Upper lobe of right lung (tissue), 1 donor: Measurements from ENCODE around the gene RASGRP1. TPM values are rescaled to one million over a fixed set of nuclear protein-coding genes. Genes with fewer than 3 reads are reported as not detected.
A peak's percentile ranks its signal among the peaks of the same experiment; 100 is the strongest.

Experiments used
- ATAC-seq: fragments of 200-7000 bp; cut with Tn5 transposase; one replicate; pipeline ENCODE4 v1.9.1; 2020; ENCODE audit warnings: mild to moderate bottlenecking, moderate library complexity
- DNase-seq: peaks from one replicate; pipeline ENCODE4 v3.0.0-alpha.2; 2020
- H3K27ac ChIP-seq: fragments of 200-600 bp; one replicate; pipeline ENCODE4 v1.8.0; 2022
- H3K27me3 ChIP-seq: fragments of 200-600 bp; one replicate; pipeline ENCODE4 v1.8.0; 2022; ENCODE audit warnings: mild to moderate bottlenecking
- H3K36me3 ChIP-seq: fragments of 200-600 bp; one replicate; pipeline ENCODE4 v1.8.0; 2022
- H3K4me1 ChIP-seq: fragments of 200-600 bp; one replicate; pipeline ENCODE4 v1.8.0; 2022
- H3K4me3 ChIP-seq: fragments of 200-600 bp; one replicate; pipeline ENCODE4 v1.8.0; 2022; ENCODE audit warnings: mild to moderate bottlenecking
- H3K9me3 ChIP-seq: fragments of 200-600 bp; one replicate; pipeline ENCODE4 v1.8.0; 2022
- CTCF ChIP-seq: fragments of 200-600 bp; IDR thresholded peaks from one replicate; pipeline ENCODE4 v1.8.0; 2022; ENCODE audit warnings: antibody characterized with exemption
- intact Hi-C: fragments of 100-400 bp; cut with DNase I; formaldehyde crosslinking; loops from one replicate; pipeline ENCODE4 v1.11.0; 2022
- total RNA-seq: library from RNA; stranded (reverse); fragmentation: NEBNext Ultra II Directional; extraction: Animal tissue kit (Norgen Biotek cat#: 25700); gene quantifications from one replicate; pipeline ENCODE4 v1.2.1, GENCODE V29; 2021
- donor health status: DM: no; HTN: yes; CAD: no; lungs with severe emphysema.

Gene RASGRP1
- total RNA-seq, 1 donor from 2014 or later: 9.4 TPM

- ATAC-seq: no peak
- H3K27ac ChIP-seq: no peak overlapping the region
- peaks cover 41% of the 10 kb centered on the region for H3K36me3 ChIP-seq
- no peak overlapping the region for H3K4me3 ChIP-seq
- no peak for TF ChIP-seq CTCF
- H3K4me1 ChIP-seq: no peaks in the 10 kb centered on the region
- no peaks in the 10 kb centered on the region for H3K27me3 ChIP-seq
- DNase-seq: no peak
- intact Hi-C loops: no loop called here
- no peaks in the 10 kb centered on the region for H3K9me3 ChIP-seq
Measured at GRCh38 chr15:38470816-38471215, 93.8 kb downstream of the RASGRP1 start.

- H3K4me1 ChIP-seq: no peaks in the 10 kb centered on the region
- no peak for ATAC-seq
Measured at GRCh38 chr15:38464675-38465074, 99.9 kb downstream of the RASGRP1 start.

GRCh38 chr15:38463893-38464292 is 100.7 kb downstream of the RASGRP1 start:
- TF ChIP-seq CTCF: no peak
- no peak for ATAC-seq
- H3K27ac ChIP-seq: no peak overlapping the region

More at GRCh38 chr15:38464675-38465074, 99.9 kb downstream of the RASGRP1 start:
- Histone ChIP-seq H3K27me3 (no peaks in the 10 kb centered on the region), H3K9me3 (no peaks in the 10 kb centered on the region), H3K27ac (no peak overlapping the region), H3K36me3 (no peaks in the 10 kb centered on the region), H3K4me3 (no peak overlapping the region)
- DNase-seq: no peak
- no peak for TF ChIP-seq CTCF
- intact Hi-C loops: no loop called here

GRCh38 chr15:38461066-38461833 is 103.4 kb downstream of the RASGRP1 start:
- no peak overlapping the region for H3K27ac ChIP-seq
- DNase-seq (no peak), ATAC-seq (peak; percentile 61)
- TF ChIP-seq CTCF: no peak
- peaks cover 2% of the 10 kb centered on the region for H3K4me1 ChIP-seq
- intact Hi-C loops: no loop called here
- no peaks in the 10 kb centered on the region for H3K9me3 ChIP-seq
- no peak overlapping the region for H3K4me3 ChIP-seq
- no peaks in the 10 kb centered on the region for H3K27me3 ChIP-seq
- no peaks in the 10 kb centered on the region for H3K36me3 ChIP-seq

More at GRCh38 chr15:38463893-38464292, 100.7 kb downstream of the RASGRP1 start:
- H3K4me1 ChIP-seq: no peaks in the 10 kb centered on the region
- no peaks in the 10 kb centered on the region for H3K9me3 ChIP-seq
- no peak for DNase-seq
- intact Hi-C loops: no loop called here
- no peak overlapping the region for H3K4me3 ChIP-seq
- H3K36me3 ChIP-seq: no peaks in the 10 kb centered on the region
- H3K27me3 ChIP-seq: no peaks in the 10 kb centered on the region

- ATAC-seq: no peak
- no peaks in the 10 kb centered on the region for H3K27me3 ChIP-seq
- no peak for DNase-seq
- intact Hi-C loops: no loop called here
- peaks cover 9% of the 10 kb centered on the region for H3K4me1 ChIP-seq
- no peak overlapping the region for H3K4me3 ChIP-seq
- no peaks in the 10 kb centered on the region for H3K9me3 ChIP-seq
- no peak overlapping the region for H3K27ac ChIP-seq
- no peaks in the 10 kb centered on the region for H3K36me3 ChIP-seq
- TF ChIP-seq CTCF: no peak
Measured at GRCh38 chr15:38460543-38460942, 104.1 kb downstream of the RASGRP1 start.
